GM12873 (cell line): ENCODE results near the gene CAPN15.

Experiments used
- TF ChIP-seq, protein P1 (sequence below): IDR thresholded peaks from 2 replicates; pipeline ENCODE4 v1.5.1; 2012; ENCODE audit warnings: low read depth, mild to moderate bottlenecking, moderate library complexity, low read length, control low read depth; ENCODE audit not compliant: insufficient read depth; ENCODE audit errors: missing control alignments

Gene CAPN15

DNA sequence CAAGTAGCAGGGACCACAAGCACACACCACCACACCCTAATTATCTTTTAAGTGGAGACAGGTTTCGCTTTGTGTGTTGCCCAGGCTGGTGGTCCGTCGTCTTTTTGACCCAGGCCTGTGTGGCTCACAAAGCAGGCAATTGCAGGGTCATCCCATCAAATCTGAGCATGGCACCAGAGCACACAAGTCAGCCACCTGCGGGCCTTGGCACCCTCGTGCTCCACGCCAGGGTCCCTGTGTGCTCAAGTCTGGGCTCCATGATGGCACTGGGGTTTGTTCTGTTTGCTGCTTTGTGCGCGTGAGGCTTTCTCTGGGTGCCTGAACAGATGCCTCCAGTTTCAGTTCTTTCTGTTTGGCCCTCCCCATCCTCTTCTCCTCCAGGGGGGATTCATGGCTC, 2.4 kb upstream of the CAPN15 start:
- TF ChIP-seq, protein P1, sequence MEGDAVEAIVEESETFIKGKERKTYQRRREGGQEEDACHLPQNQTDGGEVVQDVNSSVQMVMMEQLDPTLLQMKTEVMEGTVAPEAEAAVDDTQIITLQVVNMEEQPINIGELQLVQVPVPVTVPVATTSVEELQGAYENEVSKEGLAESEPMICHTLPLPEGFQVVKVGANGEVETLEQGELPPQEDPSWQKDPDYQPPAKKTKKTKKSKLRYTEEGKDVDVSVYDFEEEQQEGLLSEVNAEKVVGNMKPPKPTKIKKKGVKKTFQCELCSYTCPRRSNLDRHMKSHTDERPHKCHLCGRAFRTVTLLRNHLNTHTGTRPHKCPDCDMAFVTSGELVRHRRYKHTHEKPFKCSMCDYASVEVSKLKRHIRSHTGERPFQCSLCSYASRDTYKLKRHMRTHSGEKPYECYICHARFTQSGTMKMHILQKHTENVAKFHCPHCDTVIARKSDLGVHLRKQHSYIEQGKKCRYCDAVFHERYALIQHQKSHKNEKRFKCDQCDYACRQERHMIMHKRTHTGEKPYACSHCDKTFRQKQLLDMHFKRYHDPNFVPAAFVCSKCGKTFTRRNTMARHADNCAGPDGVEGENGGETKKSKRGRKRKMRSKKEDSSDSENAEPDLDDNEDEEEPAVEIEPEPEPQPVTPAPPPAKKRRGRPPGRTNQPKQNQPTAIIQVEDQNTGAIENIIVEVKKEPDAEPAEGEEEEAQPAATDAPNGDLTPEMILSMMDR = no peak

DNA sequence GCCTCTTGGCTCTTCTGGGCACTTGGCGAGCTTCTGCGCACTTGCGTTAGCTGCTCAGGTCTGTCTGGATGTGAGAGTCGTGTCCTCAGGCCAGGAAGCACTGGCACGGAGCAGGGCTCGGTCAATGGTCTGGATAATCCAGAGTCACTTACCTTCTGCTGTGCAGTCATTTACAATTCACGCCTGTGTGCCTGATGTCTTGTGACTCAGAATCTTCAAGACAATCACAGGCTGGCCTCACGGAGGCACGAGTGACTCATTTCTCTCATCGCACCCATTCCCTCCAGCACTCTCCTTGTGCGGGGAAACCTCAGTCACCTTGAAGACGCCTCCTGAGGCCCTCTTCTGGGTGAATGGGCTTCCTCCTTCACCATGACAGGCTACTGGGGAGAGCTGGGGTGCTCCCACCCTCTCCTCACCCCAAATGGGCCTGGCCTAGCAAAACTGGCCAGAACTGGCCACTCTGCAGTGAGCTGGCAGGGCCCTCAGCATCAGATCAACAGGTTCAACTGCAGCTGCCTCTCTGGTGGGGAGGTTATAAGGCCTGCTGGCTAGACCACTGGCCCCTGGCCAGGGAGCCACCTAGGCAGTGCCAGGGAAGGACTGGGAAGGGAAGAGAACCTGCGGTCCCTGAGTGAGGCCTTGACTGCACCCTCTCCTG, 1.9 kb upstream of the CAPN15 start:
- TF ChIP-seq, protein P1 = peak; percentile 8

DNA sequence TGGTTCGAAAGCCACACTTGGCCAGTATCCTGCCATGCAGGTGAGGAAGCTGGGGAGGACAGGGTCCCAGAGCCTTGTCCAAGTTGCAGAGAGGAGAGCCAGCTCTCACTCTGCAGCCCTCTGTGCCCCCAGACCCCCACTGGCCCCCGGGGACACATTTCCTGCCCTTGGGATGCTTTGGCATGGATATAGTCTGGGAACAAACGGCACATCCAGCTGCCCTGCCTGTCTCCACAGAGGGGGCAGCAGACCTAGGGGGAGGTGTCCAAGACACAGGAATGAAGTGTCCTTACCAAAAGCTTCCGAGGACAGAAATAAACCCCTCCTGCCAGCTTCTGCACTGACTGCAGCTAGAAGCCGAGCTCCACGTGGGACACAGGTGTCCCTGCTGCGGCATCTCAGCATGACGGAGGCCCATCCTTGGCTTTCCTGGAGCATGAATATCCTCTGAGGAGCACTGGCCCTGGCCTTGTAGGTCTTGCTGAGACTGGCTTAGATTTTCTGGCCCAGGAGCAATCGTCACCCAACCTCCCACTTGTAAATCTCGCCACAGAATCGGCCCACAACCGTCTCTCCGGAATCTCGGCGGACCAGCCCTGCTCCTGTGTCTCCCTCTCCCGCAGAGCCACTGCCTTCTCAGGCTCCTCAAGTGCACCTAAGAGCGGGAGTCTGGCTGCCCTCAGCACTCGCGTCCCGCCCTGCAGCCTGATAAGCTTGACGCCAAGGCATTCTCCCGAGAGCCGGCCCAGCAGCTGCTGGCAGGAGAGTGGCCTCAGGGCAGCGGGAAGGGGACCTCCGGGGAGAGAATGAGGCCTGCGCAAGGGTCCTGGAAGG, 1.1 kb upstream of the CAPN15 start:
- TF ChIP-seq, protein P1 = no peak

DNA sequence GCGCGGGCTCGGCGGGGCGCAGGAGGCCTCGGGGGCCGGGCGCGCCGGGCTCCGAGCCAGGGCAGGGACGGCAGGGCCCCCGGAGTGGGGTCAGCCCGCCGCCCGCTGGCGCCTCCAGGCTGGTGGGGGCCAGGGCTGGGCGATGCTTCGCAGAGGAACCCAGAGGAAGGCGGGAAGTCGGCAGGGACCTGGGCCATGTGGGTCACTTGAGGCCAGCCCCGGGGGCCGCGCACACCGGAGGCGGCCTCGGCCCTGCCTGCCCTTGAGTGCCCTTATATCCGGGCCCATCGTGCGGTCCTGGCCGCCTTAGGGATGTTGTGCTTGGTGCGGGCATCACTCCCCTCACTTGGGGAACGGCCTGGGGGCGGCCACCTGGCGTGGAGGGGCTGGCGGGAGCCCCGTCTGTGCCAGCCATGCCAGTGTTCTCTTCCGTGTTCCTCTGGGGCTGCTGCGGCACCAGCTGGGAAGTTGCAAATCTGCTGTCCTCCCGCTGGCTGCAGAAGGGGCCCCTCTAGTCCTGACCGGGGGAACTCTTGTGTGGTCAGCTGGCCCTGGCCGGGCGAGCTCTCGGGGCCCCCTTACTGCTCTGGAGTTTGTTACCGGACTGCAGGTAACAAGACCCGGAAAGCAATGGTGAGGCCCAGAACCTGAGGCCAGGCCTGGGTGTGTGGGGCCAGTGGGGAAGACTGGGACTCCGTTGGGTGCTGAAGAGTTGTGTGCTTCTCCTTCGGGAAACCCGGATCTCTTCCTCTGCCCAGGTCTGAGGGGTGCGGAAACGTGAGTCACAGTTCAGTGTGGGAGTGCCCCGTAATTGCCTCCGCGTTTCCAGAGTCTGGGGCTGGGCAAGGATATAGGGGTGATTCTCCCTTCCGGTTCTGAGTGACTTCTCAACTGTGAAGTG, 849 bp downstream of the CAPN15 start:
- TF ChIP-seq, protein P1 = no peak

DNA sequence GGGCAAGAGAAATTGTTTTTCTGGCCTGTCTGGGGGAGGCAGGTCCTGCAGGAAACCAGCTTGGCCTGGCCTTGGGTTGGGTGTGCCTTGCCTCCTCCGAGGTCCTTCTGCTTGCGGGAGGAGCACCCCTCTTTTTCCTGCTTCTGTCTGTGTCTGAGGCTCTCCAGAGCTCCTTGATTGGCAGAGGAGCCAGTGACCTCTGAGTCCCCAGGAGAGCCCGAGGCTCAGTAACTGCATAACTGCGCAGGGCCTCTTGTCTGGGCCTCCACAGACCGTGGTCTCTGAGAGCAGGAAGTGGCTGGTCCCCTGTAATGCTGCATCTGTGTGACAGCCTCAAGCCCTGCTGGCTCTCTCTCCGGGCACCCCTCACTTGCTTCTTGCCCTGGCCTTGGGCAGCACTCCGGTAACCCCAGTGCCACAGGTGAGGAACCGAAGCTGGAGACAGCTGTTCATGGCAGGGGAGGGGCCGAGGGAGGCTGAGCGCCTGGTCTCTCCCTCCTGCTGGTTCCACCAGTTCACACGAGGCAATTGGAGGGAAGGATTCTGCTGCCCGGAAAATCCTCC, 1.6 kb downstream of the CAPN15 start:
- TF ChIP-seq, protein P1 = no peak

DNA sequence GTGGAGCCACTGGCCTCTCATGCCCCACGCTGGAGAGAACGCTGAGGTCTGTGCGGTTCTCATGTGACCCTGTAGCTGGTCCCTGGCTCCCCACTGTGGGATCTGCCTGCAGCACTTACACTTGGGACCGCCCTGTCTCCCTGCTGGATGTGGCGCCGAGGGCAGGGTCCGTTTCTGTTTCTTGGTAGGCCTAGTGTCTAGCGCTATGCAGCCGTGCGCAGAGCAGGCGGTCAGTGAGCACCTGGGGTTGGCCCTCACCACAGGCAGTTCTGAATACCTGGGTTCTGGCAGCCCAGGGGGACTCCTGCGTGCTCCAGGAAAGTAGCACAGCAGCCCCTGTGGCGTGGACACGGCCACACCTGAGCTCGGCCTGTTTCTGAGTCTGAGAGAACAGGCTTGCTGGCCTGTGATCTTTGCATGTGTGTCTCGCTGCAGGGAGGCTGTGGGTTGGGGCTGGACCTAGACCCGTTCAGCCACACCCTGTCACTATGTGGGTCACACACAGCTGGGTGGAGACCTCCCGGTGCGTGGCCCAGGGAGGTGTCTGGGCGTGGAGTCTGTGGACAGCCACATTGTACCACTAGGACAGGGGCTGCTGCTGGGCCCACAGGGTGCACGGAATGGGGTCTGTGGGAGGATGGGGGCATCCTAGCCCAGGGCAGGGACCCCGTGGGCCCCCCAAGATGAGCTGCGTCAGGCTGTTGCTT, 2.8 kb downstream of the CAPN15 start:
- TF ChIP-seq, protein P1 = no peak
